Activated CD4-positive, CD25-positive, alpha-beta regulatory T cell treated with anti-CD3 and anti-CD28 coated beads, Interleukin-2, amount 50 U/mL, for 16 hours (primary cell): ENCODE results near the gene MPV17.
A peak's percentile ranks its signal among the peaks of the same experiment; 100 is the strongest.

Experiments
- DNase-seq: peaks from one replicate; pipeline ENCODE4 v3.0.0-alpha.2; 2020; ENCODE audit warnings: low read depth, low spot score

Gene MPV17

GRCh38 chr2:27265536-27265870 lies 57.4 kb downstream of the MPV17 start:
- DNase-seq = no peak

GRCh38 chr2:27264753-27265535 lies 58.0 kb downstream of the MPV17 start:
- no peak for DNase-seq

GRCh38 chr2:27264253-27264752 lies 58.6 kb downstream of the MPV17 start:
- DNase-seq = no peak

GRCh38 chr2:27263287-27264252 lies 59.3 kb downstream of the MPV17 start:
- no peak for DNase-seq

GRCh38 chr2:27262379-27263286 lies 60.3 kb downstream of the MPV17 start, which contains the start of gene SLC30A3:
SLC30A3 (minus strand) TSS chr2:27263047; CDS start chr2:27262906, 141 bp downstream.
- DNase-seq = peak; percentile 31

- no peak for DNase-seq
Observed at GRCh38 chr2:27261926-27262298, 61.0 kb downstream of the MPV17 start.

GRCh38 chr2:27261241-27261925 lies 61.5 kb downstream of the MPV17 start:
- DNase-seq = no peak
